Activated naive CD8-positive, alpha-beta T cell treated with anti-CD3 and anti-CD28 coated beads, Interleukin-2, amount 10 ng/mL, durations not matched to agents 7 days and 5 days (primary cell): Measurements from ENCODE around the gene CD160. TPM values are rescaled to one million over a fixed set of nuclear protein-coding genes. Genes with fewer than 3 reads are reported as not detected.
A peak's percentile ranks its signal among the peaks of the same experiment; 100 is the strongest.

Experiments
- ATAC-seq: fragments of 150-1000 bp; cut with Tn5 transposase; one replicate; pipeline ENCODE4 v1.10.0; 2021; ENCODE audit warnings: low read depth, moderate library complexity
- POLR2A ChIA-PET: fragments of 350-600 bp; sonication (Branson Sonifier 250); formaldehyde crosslinking; loops from one replicate; lab custom pipeline; 2021; ENCODE audit warnings: antibody characterized with exemption; lab: Charles Lee
- DNase-seq: peaks from one replicate; pipeline ENCODE4 v3.0.0; 2021
- H3K27ac Mint-ChIP-seq: one replicate; pipeline ENCODE4 v1.8.0; 2022; ENCODE audit warnings: mild to moderate bottlenecking, mixed read lengths
- H3K27me3 Mint-ChIP-seq: one replicate; pipeline ENCODE4 v1.8.0; 2022; ENCODE audit warnings: mild to moderate bottlenecking, moderate library complexity, mixed read lengths
- H3K36me3 Mint-ChIP-seq: one replicate; pipeline ENCODE4 v1.8.0; 2021; ENCODE audit warnings: mild to moderate bottlenecking, mixed read lengths
- H3K4me1 Mint-ChIP-seq: one replicate; pipeline ENCODE4 v1.8.0; 2021; ENCODE audit warnings: mixed read lengths
- H3K4me3 Mint-ChIP-seq: one replicate; pipeline ENCODE4 v1.8.0; 2022; ENCODE audit warnings: mild to moderate bottlenecking, moderate library complexity, mixed read lengths
- H3K9me3 Mint-ChIP-seq: one replicate; pipeline ENCODE4 v1.8.0; 2021; ENCODE audit warnings: mixed read lengths
- total RNA-seq, 2 experiments: library from RNA; stranded (reverse); gene quantifications; one replicate each; pipeline ENCODE4 v1.2.3, GENCODE V29; 2021

CD160 gene
- total RNA-seq, 2 experiments from 2014 or later, result 0.20 to 0.53 TPM

DNA sequence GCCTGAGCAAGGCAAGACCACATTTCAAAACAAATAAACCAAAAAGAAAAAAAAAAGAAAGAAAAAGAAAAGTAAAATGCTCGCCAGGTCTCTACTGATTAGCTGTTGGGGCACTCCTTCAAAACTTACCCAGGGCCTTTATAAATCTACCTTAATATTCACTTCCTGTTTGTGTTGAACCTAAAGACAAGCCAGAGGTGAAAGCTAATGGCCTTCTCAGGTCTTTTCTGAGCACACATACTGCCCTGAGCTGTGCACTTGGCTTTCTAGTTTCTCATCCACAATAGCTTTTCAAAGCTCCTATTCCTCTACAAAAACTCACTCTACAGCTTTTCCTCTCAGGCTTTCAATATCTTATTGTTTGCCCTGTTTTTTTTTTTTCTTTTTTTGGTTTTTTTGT, 54.1 kb downstream of the CD160 start:
- DNase-seq (no peak), ATAC-seq (no peak)
- no peaks in the 10 kb centered on the region for H3K27me3 Mint-ChIP-seq
- peak overlapping the region; percentile 57 for H3K27ac Mint-ChIP-seq
- no peak overlapping the region for H3K4me3 Mint-ChIP-seq
- H3K9me3 Mint-ChIP-seq, result no peaks in the 10 kb centered on the region
- POLR2A ChIA-PET, result interaction anchor here (0.6 to 1.2 kb wide), 3 partner anchors 52 to 71 kb away, joined by 4 to 6 read pairs (median 5); no protein-coding TSS in a partner anchor
- H3K36me3 Mint-ChIP-seq, result peaks cover 33% of the 10 kb centered on the region
- H3K4me1 Mint-ChIP-seq, result peaks cover 5% of the 10 kb centered on the region

- Mint-ChIP-seq H3K27ac (no peak overlapping the region), H3K36me3 (peaks cover 22% of the 10 kb centered on the region), H3K4me3 (no peak overlapping the region), H3K9me3 (no peaks in the 10 kb centered on the region), H3K4me1 (peaks cover 8% of the 10 kb centered on the region), H3K27me3 (no peaks in the 10 kb centered on the region)
- POLR2A ChIA-PET, result no interaction called here
- DNase-seq, result no peak
- ATAC-seq, result no peak
Measured at GRCh38 chr1:145777357-145778145, 58.3 kb downstream of the CD160 start.

DNA sequence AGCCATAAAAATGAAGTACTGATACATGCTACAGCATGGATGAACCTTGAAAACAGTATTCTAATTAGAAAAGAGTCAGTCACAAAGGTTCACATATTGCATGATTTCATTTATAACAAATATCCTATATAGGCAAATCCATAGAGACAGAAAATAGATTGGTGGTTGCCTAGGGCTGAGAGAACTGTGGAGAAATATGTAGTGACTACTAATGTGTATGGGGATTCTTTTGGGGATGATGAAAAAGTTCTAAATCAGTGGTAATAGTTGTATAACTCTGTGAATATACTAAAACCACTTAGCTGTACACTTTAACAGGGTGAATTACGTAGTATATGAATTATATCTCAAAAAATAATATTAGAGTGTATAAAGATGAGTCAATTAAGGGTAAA, 58.8 kb downstream of the CD160 start:
- Mint-ChIP-seq H3K4me1 (peaks cover 8% of the 10 kb centered on the region), H3K27me3 (no peaks in the 10 kb centered on the region), H3K9me3 (no peaks in the 10 kb centered on the region), H3K4me3 (no peak overlapping the region), H3K27ac (no peak overlapping the region), H3K36me3 (peaks cover 18% of the 10 kb centered on the region)
- ATAC-seq (no peak), DNase-seq (no peak)
- POLR2A ChIA-PET, result no interaction called here

GRCh38 chr1:145782272-145783099, 63.2 kb downstream of the CD160 start:
- ATAC-seq (no peak), DNase-seq (no peak)
- Mint-ChIP-seq H3K4me1 (peaks cover 24% of the 10 kb centered on the region), H3K27me3 (no peaks in the 10 kb centered on the region), H3K27ac (no peak overlapping the region), H3K9me3 (no peaks in the 10 kb centered on the region), H3K4me3 (no peak overlapping the region), H3K36me3 (peaks cover 23% of the 10 kb centered on the region)
- POLR2A ChIA-PET, result no interaction called here

DNA sequence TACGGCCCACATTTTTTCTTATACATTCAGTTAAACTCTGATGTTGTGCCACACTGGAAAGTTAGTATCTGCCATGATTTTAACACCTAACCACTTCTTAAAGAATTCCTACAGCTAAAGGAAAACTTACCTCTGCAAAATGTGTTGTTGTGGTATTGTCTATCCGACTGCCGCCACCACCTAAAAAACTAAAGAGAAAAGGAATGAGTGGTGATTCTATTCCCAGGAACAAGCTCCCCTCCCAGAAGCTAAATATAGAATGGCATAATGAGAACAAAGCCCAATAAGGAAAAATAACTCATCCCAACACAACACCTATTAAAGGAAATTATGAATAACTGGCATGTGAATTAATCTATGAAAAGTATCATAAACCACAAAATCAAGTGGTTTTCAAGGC, 65.1 kb downstream of the CD160 start:
- POLR2A ChIA-PET, result no interaction called here
- Mint-ChIP-seq H3K4me1 (peaks cover 24% of the 10 kb centered on the region), H3K27ac (no peak overlapping the region), H3K4me3 (no peak overlapping the region), H3K9me3 (no peaks in the 10 kb centered on the region), H3K27me3 (no peaks in the 10 kb centered on the region), H3K36me3 (peaks cover 30% of the 10 kb centered on the region)
- DNase-seq (no peak), ATAC-seq (no peak)

DNA sequence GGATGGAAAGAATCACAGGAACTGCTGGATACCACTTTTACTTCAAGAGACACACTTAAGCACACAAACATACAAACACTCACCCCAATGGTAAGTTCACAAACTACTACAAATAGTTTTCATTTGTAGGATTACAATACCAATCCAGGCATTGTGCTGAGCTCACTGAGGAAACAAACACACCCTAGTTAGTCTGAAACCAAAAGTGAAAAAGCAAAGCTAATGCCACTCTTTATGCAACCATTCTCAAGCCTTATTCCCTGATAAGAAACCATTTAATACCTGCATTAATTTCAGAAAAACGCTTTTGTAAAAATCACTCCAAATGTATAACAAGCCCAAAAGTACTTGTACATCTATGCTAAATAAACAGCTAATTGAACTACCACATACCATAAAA, 66.2 kb downstream of the CD160 start:
- POLR2A ChIA-PET, result no interaction called here
- H3K27ac Mint-ChIP-seq, result peak overlapping the region; percentile 44

DNA sequence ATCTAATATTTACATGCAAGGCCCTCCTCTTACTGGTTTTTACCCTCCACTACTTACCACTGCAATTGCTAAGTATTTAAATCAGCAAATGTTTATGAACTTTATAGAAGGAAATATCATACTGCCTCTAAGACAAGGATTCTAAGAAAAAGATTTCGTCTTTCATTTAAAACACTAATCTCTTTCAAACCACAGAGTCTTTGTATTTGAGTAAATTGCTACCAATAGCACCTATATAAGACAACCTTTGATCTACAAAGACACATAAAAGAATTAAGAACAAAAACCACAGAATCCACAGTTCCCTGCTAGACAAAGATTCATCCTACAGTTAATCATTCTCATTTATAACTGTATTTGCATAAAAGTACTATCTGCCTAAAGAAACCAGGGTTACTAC, 67.0 kb downstream of the CD160 start:
- H3K4me1 Mint-ChIP-seq, result peaks cover 21% of the 10 kb centered on the region
- H3K4me3 Mint-ChIP-seq, result peak overlapping the region; percentile 45
- H3K27ac Mint-ChIP-seq, result peak overlapping the region; percentile 44
- POLR2A ChIA-PET, result interaction anchor here (1.4 kb wide), 1 partner anchor 60 kb away, joined by 6 read pairs; no protein-coding TSS in a partner anchor
- DNase-seq (no peak), ATAC-seq (peak; percentile 53)
- peaks cover 30% of the 10 kb centered on the region for H3K36me3 Mint-ChIP-seq
- no peaks in the 10 kb centered on the region for H3K9me3 Mint-ChIP-seq
- H3K27me3 Mint-ChIP-seq, result no peaks in the 10 kb centered on the region

More for the DNA sequence above, 66.2 kb downstream of the CD160 start:
- DNase-seq, result no peak
- Mint-ChIP-seq H3K4me3 (peak overlapping the region; percentile 32), H3K36me3 (peaks cover 30% of the 10 kb centered on the region), H3K9me3 (no peaks in the 10 kb centered on the region), H3K4me1 (peaks cover 24% of the 10 kb centered on the region), H3K27me3 (no peaks in the 10 kb centered on the region)
- ATAC-seq, result peak; percentile 55

- Mint-ChIP-seq H3K9me3 (no peaks in the 10 kb centered on the region), H3K27ac (no peak overlapping the region), H3K4me3 (no peak overlapping the region), H3K36me3 (peaks cover 34% of the 10 kb centered on the region), H3K4me1 (peaks cover 23% of the 10 kb centered on the region), H3K27me3 (no peaks in the 10 kb centered on the region)
- DNase-seq (no peak), ATAC-seq (no peak)
- POLR2A ChIA-PET, result no interaction called here
Measured at GRCh38 chr1:145788580-145788979, 69.3 kb downstream of the CD160 start.

Other genes starting within 250 kb of the CD160 start
- 10 to 100 TPM; 33.1 to 36.6 TPM for gene GPR89A, start 111.5 kb upstream of the CD160 start, total RNA-seq
- under 1 TPM; 0.30 to 0.51 TPM for gene PDZK1, start 12.1 kb upstream of the CD160 start, total RNA-seq
- gene RNF115, start 104.6 kb downstream of the CD160 start, total RNA-seq, result 10 to 100 TPM; 14.7 to 15.0 TPM
- gene POLR3C, start 104.7 kb downstream of the CD160 start, total RNA-seq, result 10 to 100 TPM; 34.6 to 35.1 TPM
- gene NUDT17, start 126.1 kb downstream of the CD160 start, total RNA-seq, result 1 to 10 TPM; 2.9 to 3.5 TPM
- 10 to 100 TPM; 31.8 to 33.3 TPM for gene PIAS3, start 139.6 kb downstream of the CD160 start, total RNA-seq
- under 1 TPM; 0.40 to 0.69 TPM for gene ANKRD35, start 166.4 kb downstream of the CD160 start, total RNA-seq
- gene ITGA10, start 190.6 kb downstream of the CD160 start, total RNA-seq, result 1 to 10 TPM; 2.1 to 2.2 TPM
- gene PEX11B, start 199.2 kb downstream of the CD160 start, total RNA-seq, result 10 to 100 TPM; 31.0 to 35.8 TPM
- 100 to 1,000 TPM; 157 to 160 TPM for gene RBM8A, start 208.0 kb downstream of the CD160 start, total RNA-seq
- gene LIX1L, start 238.5 kb downstream of the CD160 start, total RNA-seq, result 10 to 100 TPM; 54.0 to 57.5 TPM
- gene ANKRD34A, start 245.1 kb downstream of the CD160 start, total RNA-seq, result 1 to 10 TPM; 2.2 to 2.8 TPM
- 10 to 100 TPM; 32.6 to 34.9 TPM for gene POLR3GL, start 245.2 kb downstream of the CD160 start, total RNA-seq